Ovary (tissue), 3 donors: ENCODE results near the gene NOS1.

Source experiments
- CTCF ChIP-seq, 3 donors: fragments of 450-650 bp in 2 of 3; fragments of 200-600 bp in 1 of 3; IDR thresholded peaks; one replicate each; pipeline versions ENCODE4 v1.5.1 to v1.8.0; 2016 to 2022; ENCODE audit warnings: antibody characterized with exemption in 3 of 3, mild to moderate bottlenecking in 1 of 3
- POLR2A ChIP-seq: fragments of 450-650 bp; IDR thresholded peaks from one replicate; pipeline ENCODE4 v1.6.1; 2017; ENCODE audit warnings: antibody characterized with exemption, mild to moderate bottlenecking, moderate library complexity
- donor health status: DM: no; HTN: no; CAD: no.

DNA sequence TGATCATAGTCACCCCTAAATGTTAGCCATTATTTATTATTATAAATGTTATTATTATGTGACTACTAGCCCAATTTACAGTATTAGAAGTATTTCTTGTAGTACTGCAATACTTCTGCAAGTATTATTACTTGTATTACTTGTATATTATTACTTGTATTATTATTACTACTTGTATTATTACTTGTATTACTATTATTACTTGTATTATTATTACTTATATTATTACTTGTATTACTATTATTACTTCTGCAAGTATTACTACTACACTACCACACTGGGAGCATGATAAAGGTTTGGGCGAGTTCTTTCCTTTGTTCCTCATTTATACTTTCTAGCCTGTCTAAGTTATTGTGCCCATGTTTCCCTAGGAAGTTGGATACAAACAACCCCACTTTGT, 67.9 kb downstream of the NOS1 start:
- TF ChIP-seq CTCF (IDR thresholded peaks at IDR 0.05), result no peak
- TF ChIP-seq POLR2A, result no peak
